Cortex of kidney (tissue), 1 donor: ENCODE measurements around the gene ADGRB3.
"Not testable (repeated sequence)": the region's sequence is repeated elsewhere in the genome, so short reads cannot be mapped to it uniquely, and the experiment has no call there.

Experiments used
- DNase-seq: peaks from one replicate; lab custom pipeline; 2025; lab: John Stamatoyannopoulos, UW

Gene ADGRB3

DNA sequence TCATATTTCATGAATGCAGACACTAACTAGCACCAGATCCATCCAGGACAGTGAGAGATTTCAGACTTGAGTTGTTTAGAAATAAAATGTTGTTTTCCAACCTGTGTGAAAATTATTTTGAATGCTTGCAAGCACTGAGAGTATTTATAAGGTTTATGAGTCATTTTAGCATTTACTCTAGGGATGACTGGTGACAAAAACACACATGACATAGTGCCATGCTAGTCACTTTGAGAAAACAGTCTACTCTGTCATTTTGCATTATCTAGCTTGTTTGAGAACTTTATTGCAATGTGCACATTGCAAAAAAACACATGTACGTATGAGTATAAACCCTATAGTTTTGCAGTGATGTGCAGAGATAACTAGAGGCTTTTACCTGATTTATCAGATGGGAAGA is 705.1 kb downstream of the ADGRB3 start:
- no peak for DNase-seq

DNA sequence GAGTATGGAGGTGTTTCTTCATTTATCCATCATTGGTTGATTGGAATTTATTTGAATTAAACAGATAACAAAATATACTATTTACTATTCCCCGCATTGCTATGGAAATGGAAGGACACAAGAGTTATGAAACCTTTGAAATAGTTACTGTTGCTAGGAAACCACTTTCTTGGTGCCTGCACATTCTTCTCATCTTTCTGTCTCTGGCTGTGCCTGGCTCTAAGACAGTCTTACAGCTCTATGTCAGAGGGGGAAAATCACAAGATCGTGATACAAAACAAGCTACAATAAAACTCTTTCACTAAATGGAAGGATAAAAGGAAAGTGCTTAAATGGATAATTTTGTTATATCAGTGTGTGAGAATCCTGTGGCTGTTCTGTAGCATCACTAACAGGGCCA is 708.8 kb downstream of the ADGRB3 start:
- no peak for DNase-seq

DNA sequence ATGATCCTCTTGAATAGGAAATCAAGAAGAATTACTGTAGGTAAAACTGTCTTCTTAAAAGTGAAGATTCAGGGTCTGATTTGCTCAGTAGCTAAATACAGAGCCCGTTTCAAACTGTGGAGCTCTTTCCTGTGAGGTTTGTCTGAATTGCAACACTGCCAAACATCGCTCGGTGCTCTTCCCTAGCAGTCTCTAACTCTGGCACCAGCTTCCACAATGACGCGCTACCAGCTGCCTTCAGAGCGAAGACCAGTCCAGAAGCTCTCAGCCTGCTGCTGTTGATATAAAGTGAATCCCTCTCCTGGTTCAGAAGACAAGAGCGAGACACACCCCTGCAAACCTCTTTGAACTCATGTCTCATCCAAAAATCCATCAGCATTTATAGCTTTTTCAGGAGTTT is 714.7 kb downstream of the ADGRB3 start:
- no peak for DNase-seq

DNA sequence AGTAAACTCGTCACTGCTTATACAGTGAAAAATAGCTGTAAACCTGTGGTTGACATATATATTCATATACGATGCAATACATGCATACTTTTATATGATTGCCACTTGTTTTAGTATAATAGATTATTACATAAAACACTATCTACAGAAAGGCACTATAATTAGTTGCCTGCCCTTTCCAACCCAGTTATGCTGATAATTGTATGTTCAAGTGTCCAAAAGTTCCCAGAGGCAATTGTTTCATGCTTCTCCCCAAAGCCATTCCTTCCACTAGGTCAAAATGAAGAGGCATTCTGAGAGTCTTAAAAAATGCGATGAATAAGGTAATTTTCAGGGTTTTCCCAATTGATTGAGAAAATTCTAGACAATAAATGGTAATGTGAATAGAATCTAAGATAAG is 727.1 kb downstream of the ADGRB3 start:
- no peak for DNase-seq

DNA sequence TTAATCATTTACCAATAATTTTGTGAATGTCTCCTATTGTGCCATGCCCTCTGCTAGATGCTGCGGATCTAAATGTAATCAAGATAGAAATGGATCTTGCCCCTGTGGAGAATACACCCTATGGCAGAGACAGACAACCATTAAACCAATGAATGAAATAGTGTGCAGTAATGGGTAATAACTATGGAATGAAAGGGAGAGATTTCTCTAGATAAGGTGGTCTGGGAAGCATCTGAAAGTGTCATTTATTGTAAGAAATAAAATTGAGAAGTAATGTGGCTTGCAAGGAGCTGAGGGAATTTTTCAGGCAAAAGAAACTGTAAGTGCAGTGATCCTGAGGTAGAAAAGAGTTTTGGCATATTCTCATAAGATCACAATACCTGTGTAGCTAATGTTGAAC is 731.7 kb downstream of the ADGRB3 start:
- no peak for DNase-seq

DNA sequence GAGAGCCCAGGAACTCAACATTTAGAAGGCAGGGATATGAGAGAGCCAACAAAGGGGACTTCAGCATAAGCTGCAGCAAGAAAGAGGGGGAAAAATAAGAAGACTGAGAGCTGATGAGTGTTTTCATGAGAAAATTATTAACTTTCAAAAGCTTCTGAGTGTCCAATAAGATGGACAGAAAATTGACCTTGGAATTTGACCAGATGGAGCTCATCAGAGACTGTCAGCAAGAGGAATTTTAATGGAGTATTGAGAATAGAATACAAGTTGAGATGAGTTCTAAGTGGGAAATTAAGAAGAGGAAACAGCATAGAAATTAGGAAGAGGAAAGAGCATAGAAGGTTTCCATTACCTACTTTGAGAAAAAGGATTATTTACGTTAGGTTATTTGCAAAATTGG is 733.5 kb downstream of the ADGRB3 start:
- DNase-seq, result no peak

DNA sequence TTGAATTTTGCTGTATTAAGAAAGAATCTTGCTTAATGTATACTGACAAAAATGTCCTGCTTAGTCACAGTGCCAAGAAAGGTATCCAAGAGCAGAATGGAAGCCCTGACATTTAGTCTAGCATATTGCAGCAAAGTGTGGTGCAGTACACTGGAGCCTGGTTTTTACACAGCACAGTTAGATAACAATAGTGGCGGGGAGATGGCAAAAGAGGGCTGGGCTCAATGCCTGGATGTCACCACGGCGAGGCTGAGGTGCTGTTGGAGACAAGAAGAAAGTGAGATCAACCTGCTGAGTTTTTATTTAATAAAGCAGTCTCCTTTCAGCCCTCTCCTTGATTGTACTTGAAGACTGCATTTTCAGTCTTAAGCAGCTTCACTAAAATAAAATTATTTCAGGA is 735.7 kb downstream of the ADGRB3 start:
- no peak for DNase-seq

DNA sequence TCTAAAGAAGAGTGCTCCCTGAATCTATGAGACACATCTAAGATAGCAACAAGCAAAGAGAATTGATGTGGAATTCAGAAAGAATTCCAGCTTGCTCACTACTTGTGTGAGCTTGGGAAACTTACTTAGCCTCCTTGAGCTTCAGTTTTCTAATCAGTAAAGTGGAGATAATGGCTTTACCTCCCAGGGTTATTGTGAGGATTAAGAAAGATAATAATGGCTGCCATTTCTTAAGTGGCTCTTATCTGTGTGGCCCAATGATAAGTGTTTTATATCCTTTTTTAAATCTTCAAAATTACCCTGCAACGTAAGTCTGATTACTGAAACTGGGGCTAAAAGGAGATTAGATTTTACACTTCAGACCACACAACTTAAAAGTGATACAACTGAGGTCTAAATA is 743.2 kb downstream of the ADGRB3 start:
- no peak for DNase-seq

DNA sequence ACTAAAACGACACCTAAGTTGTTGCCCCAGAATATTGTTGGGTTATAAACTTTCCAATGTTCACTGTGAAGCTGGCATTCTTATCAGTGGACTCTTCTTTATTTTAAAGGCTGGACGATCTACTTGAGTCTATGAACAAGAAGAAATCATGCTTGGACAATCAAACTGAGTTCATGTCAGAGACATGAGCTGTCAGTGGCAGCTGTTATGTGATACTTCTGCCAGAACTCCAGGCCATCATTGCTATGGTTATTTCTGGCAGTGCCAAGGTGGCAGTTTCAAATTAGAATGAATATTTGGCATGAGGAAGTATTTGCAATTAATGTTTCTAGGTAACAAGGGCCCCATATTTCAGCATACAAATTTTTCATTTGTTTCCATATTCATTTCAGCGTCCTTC is 744.4 kb downstream of the ADGRB3 start:
- DNase-seq, result no peak

DNA sequence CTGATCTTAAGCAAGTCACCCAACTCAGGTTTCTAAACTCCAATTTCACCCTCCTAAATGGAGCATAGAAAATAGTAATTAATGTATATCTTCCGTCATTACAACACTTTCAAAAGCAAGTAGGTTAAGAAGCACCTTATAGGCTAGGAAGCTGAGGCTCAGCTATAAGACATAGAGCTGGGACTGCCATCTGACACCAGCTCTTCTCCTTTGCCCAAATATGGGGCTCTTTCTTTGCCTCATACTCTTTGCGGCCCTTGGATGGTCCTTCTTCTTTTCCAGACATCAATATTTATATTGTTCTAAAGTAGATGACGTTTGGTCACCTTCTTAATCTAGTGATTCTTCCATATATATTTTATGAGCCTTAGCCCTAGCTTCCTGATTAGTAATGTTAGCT is 748.5 kb downstream of the ADGRB3 start:
- no peak for DNase-seq

DNA sequence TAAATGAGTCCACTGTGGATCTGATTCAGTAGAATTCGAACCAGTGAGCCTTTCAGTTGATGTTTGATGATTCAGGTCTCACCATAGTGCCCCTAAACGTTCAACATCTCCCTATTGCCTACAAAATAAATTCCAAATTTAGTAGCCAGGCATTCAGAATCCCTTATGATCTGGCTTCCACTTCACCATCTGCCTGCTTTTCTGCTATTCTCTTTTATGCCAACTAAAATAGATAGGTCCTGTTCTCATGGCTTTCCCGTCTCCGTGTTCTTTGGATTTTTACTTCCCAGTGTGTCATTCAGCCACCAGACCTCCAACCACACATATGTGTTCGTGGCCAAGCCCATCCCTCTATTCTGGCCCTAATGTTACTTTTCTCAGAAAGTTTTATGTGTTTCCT is 751.3 kb downstream of the ADGRB3 start:
- DNase-seq, result no peak

DNA sequence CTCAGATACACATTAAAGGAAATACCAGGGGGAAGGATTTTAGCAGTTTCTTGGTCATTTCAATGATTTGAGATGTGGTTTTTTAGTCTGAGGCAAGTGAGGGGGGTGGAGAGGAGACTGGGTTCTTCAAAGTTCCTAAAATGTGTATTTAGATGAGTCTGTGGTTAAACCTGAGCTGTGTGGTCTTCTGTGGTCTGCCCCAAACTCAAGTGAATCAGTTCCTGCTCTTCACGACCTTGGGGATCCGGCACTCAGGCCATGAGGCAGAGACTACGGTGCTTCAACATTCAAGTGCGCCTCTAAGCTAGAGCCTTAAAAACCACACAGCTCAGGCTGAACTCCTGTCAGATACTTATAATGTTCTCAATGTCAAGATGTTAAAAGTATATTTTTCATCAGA is 755.0 kb downstream of the ADGRB3 start:
- no peak for DNase-seq

DNA sequence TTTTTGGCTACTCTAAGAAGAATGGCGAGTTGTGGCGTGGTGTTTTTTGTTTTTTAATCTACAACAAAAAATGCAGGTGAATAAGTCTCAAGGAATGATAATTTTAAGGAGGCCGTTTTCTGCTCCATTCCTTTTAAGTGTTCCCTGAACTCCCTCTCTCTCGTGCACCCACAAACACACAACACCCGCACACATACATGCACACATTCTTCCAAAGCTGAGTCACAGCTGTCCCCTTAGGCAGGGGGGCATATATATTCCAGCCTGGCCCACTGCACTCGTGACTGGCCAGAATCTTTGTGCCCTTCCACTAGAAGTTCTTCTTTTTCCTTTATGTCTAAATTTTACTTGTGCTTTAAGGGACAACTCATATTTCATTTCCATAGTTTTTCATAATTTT is 756.0 kb downstream of the ADGRB3 start:
- no peak for DNase-seq

DNA sequence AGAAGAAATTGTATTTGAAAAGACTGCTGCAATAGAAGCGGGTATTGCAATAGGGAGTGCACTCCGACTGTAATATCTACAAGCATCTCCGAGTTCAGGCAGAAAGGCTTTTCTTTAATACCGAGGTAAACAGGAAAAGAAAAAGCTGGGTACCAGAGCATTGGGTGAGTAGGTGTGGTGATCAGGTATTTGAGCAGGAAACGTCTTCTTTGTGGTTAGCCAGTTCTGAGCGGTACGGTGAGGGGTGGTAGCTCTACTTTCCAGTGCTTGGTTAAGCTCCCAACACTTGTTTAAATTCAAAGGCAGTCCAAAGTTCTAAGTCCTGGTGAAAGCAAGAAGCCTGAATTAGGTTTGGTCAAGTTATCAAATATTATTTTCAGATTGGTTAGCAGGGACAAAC is 757.7 kb downstream of the ADGRB3 start:
- DNase-seq, result no peak

DNA sequence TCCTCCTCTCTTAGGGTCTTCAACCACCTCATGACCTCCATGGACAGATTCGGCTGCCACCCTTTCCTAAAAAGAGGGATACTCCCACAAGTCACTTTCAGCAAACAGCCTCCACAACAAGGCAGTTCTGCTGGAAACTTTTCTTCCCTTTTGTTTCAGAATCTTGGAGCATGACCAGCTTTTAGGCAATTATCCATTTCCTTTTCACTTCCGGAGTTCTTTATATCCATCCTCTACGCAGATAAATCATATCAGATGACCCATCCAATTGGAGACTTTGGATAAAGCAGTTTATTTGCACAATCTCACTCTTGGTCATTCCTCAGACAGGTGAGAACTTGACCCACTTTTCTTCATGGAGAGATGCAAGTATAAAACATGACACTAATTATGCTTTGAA is 763.2 kb downstream of the ADGRB3 start:
- DNase-seq, result no peak

DNA sequence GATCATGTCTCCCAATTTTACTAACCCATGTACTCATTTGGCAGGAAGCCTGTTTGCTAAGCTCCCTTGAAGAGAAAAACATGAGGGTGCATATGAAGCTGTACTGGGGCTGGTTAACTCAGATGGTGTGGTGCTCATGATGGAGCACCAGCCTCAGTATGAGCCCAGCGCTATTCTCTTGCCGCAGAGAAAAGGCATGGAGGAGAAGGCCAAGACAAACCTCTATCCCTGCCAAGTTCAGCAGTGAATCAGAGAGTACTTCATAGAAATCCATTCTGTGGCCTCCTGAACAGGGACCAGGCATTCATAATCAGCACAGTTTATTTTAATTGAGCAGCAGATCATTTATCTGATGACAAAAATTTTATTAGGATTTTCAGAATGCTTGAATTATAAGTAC is 763.6 kb downstream of the ADGRB3 start:
- DNase-seq, result no peak

DNA sequence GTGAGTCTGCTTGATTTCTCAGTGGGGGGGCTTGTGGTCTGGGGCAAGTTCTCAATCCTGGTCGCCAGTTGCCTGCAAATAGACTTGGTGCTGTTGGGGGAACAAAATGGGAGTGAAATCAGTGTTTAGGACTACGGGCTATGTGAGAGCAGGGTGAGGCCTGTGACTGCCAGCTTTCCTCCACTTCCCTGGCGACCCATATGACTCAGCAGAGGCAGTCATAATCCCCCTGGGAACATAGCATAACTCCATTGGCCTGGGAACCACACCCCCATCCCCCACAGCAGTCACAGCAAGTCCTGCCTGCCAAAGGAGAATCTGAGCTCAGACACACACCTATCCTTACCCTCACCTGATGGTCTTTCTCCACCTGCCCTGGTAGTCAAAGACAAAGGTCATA is 773.8 kb downstream of the ADGRB3 start:
- no peak for DNase-seq

DNA sequence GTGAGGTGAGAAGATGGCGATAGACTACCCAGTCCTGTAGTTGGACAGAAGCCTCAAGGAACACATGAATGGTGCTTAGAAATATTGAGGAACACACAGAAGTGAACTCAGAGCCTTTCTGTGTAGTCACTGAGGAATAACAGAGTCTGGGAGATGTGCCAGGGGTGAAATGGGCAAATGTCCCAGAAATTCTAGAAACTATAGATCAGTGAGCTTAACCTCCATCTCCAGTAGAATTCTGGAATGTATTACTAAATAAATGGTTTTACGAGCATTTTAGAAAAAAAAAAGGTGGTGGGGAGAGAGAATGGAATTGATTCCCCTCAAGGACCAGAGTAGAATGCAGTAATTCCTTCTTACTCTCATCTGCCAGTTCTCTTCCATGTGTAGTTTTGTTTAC is 781.7 kb downstream of the ADGRB3 start:
- DNase-seq, result no peak

DNA sequence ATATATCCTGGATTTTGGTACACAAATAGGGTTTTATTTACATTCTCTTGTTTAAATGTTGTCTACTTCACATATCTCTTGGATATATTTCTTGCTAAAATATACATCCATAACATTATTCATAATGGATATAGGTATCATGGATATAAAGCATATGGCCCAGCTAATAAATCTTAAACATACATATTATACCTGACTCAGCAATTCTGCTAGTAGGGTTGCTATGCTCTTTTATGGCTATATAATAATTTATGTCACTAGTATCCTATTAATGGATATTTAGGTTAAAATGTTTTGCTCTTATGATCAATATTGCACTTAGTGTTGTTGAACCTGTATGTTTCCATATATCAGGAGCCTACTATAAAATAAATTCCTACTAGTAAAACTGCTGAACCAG is 786.2 kb downstream of the ADGRB3 start:
- DNase-seq, result no peak

DNA sequence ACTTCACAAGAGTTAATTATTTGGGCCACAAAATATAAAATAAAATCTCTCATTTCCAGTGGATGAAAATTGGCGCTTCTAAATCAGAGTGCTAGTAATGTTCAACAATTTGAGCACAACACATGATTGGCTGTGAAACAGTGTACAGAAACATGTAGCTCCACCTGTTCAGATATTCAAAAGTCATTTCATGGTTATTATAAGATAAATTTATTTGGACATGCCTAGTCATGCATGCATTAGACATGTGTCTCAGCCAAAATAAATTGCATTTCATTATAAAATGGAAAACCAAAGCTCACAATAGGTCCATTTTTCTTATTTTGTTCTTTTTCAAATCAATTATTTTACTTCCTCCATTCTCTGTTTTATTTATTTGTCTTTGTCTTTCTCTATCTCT is 786.9 kb downstream of the ADGRB3 start:
- DNase-seq, result no peak

DNA sequence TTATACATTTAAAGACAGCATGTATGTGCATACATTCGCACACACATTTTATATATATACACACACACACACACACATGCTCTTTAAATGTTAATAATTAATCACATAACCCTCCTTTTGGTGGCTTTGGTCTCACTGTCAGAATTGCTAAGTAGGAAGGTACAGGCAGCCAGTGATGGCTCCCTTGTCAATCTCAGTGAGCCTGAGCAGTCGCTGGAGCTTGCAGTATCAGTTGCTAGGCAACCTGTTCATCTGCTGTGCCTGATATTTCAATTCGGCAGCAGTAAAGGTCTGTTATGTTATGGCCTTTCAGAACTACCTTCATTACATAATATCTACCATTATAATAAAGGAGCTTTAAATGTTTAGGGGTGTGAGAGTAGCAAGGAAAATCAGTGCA is 787.4 kb downstream of the ADGRB3 start:
- no peak for DNase-seq

DNA sequence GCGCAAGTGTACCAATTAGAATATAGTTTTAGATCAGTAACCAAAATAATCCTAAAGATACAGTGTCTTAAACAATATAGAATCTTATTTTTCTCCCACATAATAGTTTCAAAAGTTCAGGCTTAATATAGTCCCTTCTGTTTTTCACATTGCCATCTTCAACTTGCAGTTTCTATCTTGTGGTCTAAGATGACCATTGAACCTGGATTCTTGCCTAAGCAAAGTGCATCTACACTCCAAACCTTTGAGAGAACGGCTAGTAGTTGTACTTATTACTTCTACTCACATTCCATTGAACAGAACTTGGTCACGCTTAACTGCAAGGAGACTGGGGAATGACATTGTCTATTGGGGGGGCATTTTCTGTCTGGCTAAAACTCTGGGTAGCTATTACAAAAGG is 788.7 kb downstream of the ADGRB3 start:
- no peak for DNase-seq

DNA sequence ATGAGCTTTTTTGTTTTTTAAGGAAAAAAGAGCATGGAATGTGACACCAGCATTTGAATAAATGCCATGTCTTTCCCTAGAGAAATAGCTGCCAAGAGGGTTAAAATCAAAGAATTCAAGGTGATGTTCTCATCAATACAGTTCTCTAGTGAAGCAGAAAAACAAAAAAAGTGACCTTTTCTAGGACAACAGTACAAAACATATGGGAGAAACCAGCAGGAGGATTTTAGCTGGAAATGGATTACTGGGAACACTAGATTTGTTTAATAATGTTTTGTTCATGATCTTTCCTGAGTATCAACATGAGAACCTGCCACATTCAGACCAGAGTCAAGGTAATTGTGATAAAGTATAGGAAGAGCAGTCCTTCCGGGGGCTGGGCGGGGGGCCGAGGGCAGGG is 789.5 kb downstream of the ADGRB3 start:
- no peak for DNase-seq

DNA sequence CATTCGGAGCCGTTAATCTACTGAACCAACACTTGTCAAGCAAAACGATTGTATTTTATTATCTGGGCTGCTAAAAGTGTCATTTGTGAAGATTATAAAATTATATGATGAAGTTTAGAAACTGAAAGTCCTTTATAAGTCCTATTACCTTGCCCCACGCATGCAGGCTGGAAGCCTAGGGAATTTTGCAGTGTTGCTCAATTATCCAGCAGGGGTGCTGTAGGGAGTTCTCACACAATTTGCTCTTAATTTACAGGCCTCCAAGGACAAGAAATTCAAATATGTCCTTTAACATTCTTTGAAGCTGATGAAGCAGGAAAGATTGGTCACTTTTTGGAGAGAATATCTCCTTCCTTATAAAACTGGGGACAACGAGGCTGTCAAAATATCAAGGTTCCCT is 792.8 kb downstream of the ADGRB3 start:
- no peak for DNase-seq

DNA sequence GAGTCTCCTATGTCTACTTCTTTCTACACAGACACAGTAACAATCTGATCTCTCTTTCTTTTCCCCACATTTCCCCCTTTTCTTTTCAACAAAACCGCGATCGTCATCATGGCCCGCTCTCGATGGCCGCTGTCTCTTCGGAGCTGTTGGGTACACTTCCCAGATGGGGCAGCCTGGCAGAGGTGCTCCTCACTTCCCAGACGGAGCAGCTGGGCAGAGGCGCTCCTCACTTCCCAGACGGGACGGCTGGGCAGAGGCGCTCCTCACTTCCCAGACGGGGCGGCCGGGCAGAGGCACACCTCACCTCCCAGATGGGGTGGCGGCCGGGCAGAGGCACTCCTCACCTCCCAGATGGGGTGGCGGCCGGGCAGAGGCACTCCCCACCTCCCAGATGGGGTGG is 797.1 kb downstream of the ADGRB3 start:
- not testable (repeated sequence) for DNase-seq
